Adrenal gland (tissue), 5 donors: ENCODE measurements around the gene CNTNAP2.

Experiments used
- CTCF ChIP-seq, 6 experiments: fragments of 450-650 bp in 4 of 6; fragments of 200-600 bp in 2 of 6; sonication (generic) in 1 of 6; IDR thresholded peaks; 1 replicate in 5 of 6; 2 replicates in 1 of 6; pipeline versions ENCODE4 v1.5.1 to v1.8.0; 2016 to 2021; ENCODE audit warnings: antibody characterized with exemption in 6 of 6, mild to moderate bottlenecking in 2 of 6, moderate library complexity in 1 of 6
- POLR2A ChIP-seq, 2 donors: fragments of 450-650 bp; IDR thresholded peaks; one replicate each; pipeline ENCODE4 v1.6.1; 2017; ENCODE audit warnings: antibody characterized with exemption in 2 of 2, mild to moderate bottlenecking in 2 of 2, moderate library complexity in 1 of 2
- donor health status: DM: no; HTN: no; CAD: no.

DNA sequence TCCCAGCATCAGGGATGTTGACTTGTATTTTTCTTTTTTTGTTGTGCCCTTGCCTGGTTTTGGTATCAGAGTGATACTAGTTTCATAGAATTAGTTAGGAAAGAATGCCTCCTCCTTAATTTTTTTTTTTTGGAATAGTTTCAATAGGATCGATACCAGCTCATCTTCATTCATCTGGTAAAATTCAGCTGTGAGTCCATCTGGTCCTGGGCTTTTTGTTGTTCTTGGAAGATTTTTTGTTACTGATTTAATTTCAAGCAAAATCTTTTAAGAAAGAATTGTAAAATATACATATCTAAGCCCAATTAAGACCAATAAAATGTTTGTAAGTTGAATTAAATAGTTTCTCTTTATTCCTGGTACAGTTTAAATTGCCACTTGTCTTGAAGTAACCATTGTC, 1159.5 kb downstream of the CNTNAP2 start:
- TF ChIP-seq POLR2A (IDR thresholded peaks at IDR 0.05) (no peak), CTCF (IDR thresholded peaks at IDR 0.05) (no peak)
